Loucy (cell line): ENCODE measurements around the gene S100B.

Experiments used
- CTCF ChIP-seq: fragments of 200-600 bp; sonication (generic); conservative IDR thresholded peaks from 2 replicates; pipeline ENCODE4 v1.5.1; 2014; ENCODE audit warnings: mild to moderate bottlenecking, antibody characterized with exemption, low read length
- EZH2phosphoT487 ChIP-seq: fragments of 200-600 bp; IDR thresholded peaks from 2 replicates; pipeline ENCODE4 v1.6.1; 2018; ENCODE audit warnings: antibody characterized with exemption, mild to moderate bottlenecking, moderate library complexity, borderline replicate concordance

GRCh38 chr21:46621457-46622182 lies 16.7 kb upstream of the S100B start:
- TF ChIP-seq CTCF (no peak), EZH2phosphoT487 (no peak)
